H1 (cell line): Measurements from ENCODE around the gene FBXL16. TPM values are rescaled to one million over a fixed set of nuclear protein-coding genes. Genes with fewer than 3 reads are reported as not detected.

Source experiments
- BCL11A ChIP-seq, 2 experiments: IDR thresholded peaks; one replicate each; pipeline ENCODE4 v1.6.1; 2011; ENCODE audit warnings: low read depth in 2 of 2, low read length in 2 of 2, mild to moderate bottlenecking in 2 of 2
- BRCA1 ChIP-seq: IDR thresholded peaks from 2 replicates; pipeline ENCODE4 v1.6.1; 2012; ENCODE audit warnings: low read depth, low read length, improper control_type of control experiment
- CEBPB ChIP-seq: IDR thresholded peaks from 2 replicates; pipeline ENCODE4 v1.6.1; 2012; ENCODE audit warnings: low read depth, low read length
- CREB1 ChIP-seq: IDR thresholded peaks from 2 replicates; pipeline ENCODE4 v1.6.1; 2012; ENCODE audit warnings: inconsistent platforms
- EGR1 ChIP-seq: IDR thresholded peaks from 2 replicates; pipeline ENCODE4 v1.6.1; 2011; ENCODE audit warnings: low read depth, low read length, borderline replicate concordance
- EP300 ChIP-seq, 2 experiments: IDR thresholded peaks; 1 replicate in 1 of 2; 2 replicates in 1 of 2; pipeline ENCODE4 v1.6.1; 2011 to 2012; ENCODE audit warnings: low read depth in 2 of 2, low read length in 2 of 2, mild to moderate bottlenecking in 2 of 2, borderline replicate concordance in 1 of 2, inconsistent platforms in 1 of 2, moderate library complexity in 1 of 2
- FOSL1 ChIP-seq: IDR thresholded peaks from 2 replicates; pipeline ENCODE4 v1.6.1; 2011; ENCODE audit warnings: mild to moderate bottlenecking, low read depth, low read length, moderate library complexity; ENCODE audit not compliant: insufficient read depth
- GABPA ChIP-seq: IDR thresholded peaks from 2 replicates; pipeline ENCODE4 v1.6.1; 2011; ENCODE audit warnings: mild to moderate bottlenecking, low read length, moderate library complexity, borderline replicate concordance; ENCODE audit not compliant: insufficient read depth
- NANOG ChIP-seq: IDR thresholded peaks from 2 replicates; pipeline ENCODE4 v1.6.1; 2011; ENCODE audit warnings: low read length, low read depth, mild to moderate bottlenecking, inconsistent platforms; ENCODE audit not compliant: insufficient read depth, poor library complexity, severe bottlenecking
- NRF1 ChIP-seq: IDR thresholded peaks from 2 replicates; pipeline ENCODE4 v1.6.1; 2011; ENCODE audit warnings: mild to moderate bottlenecking, low read depth, low read length, improper control_type of control experiment
- PHF8 ChIP-seq: fragments of 200-600 bp; sonication (generic); conservative IDR thresholded peaks from 2 replicates; pipeline ENCODE4 v1.7.1; 2012; ENCODE audit warnings: low read depth, mild to moderate bottlenecking, inconsistent platforms, low read length, moderate library complexity
- POU5F1 ChIP-seq: IDR thresholded peaks from 2 replicates; pipeline ENCODE4 v1.6.1; 2011; ENCODE audit warnings: low read depth, mild to moderate bottlenecking, low read length, moderate library complexity
- RFX5 ChIP-seq: IDR thresholded peaks from 2 replicates; pipeline ENCODE4 v1.6.1; 2011; ENCODE audit warnings: low read depth, low read length, improper control_type of control experiment, borderline replicate concordance
- RNF2 ChIP-seq: fragments of 200-900, 300-1000 bp; sonication (generic); IDR thresholded peaks from 2 replicates; pipeline ENCODE4 v1.7.1; 2016; ENCODE audit warnings: borderline replicate concordance, low read depth, mild to moderate bottlenecking, antibody characterized with exemption, low read length; ENCODE audit not compliant: poor library complexity, severe bottlenecking; ENCODE audit errors: missing control alignments
- SIRT6 ChIP-seq: IDR thresholded peaks from one replicate; pipeline ENCODE4 v1.7.1; 2012; ENCODE audit warnings: low read length, inconsistent platforms
- SP1 ChIP-seq: IDR thresholded peaks from 2 replicates; pipeline ENCODE4 v1.6.1; 2011; ENCODE audit warnings: low read depth, low read length
- SP2 ChIP-seq: IDR thresholded peaks from 2 replicates; pipeline ENCODE4 v1.6.1; 2012; ENCODE audit warnings: mild to moderate bottlenecking, low read length, inconsistent platforms
- SP4 ChIP-seq: IDR thresholded peaks from 2 replicates; pipeline ENCODE4 v1.6.1; 2012; ENCODE audit warnings: low read length, inconsistent platforms
- TAF1 ChIP-seq: IDR thresholded peaks from 2 replicates; pipeline ENCODE4 v1.6.1; 2011; ENCODE audit warnings: mild to moderate bottlenecking, low read depth, low read length
- TEAD4 ChIP-seq: IDR thresholded peaks from 2 replicates; pipeline ENCODE4 v1.6.1; 2012; ENCODE audit warnings: low read depth, low read length, inconsistent platforms, mixed read lengths
- polyA plus RNA-seq, 7 experiments: library from polyadenylated mRNA; depleted of rRNA in 3 of 7; stranded (reverse) in 5 of 7; unstranded in 2 of 7; fragments of >200 nt in 5 of 7; fragments of 200-250 nt in 2 of 7; gene quantifications; 1 replicate in 5 of 7; 2 replicates in 1 of 7; 4 replicates in 1 of 7; pipeline versions ENCODE4 v1.2.1 to v1.2.3, GENCODE V29; 2011 to 2013; ENCODE audit warnings: missing spikeins in 2 of 7, mixed read lengths in 2 of 7
- total RNA-seq: library from RNA; stranded (reverse); fragmentation: NEBNext Ultra II Directional; extraction: Animal tissue kit (Norgen Biotek cat#: 25700); gene quantifications from 2 replicates; pipeline ENCODE4 v1.2.1, GENCODE V29; 2021
- TF ChIP-seq, protein P1 (sequence below): IDR thresholded peaks from 2 replicates; pipeline ENCODE4 v1.6.1; 2012; ENCODE audit warnings: inconsistent platforms
- TF ChIP-seq, protein P2 (sequence below): IDR thresholded peaks from 2 replicates; pipeline ENCODE4 v1.6.1; 2012; ENCODE audit warnings: low read length, inconsistent platforms

The FBXL16 gene
- total and polyA plus RNA-seq, 2 of the 8 experiments (the other 6 are each of a cell fraction or from before 2014, with no cell fraction given): 12.5 to 12.8 TPM

DNA sequence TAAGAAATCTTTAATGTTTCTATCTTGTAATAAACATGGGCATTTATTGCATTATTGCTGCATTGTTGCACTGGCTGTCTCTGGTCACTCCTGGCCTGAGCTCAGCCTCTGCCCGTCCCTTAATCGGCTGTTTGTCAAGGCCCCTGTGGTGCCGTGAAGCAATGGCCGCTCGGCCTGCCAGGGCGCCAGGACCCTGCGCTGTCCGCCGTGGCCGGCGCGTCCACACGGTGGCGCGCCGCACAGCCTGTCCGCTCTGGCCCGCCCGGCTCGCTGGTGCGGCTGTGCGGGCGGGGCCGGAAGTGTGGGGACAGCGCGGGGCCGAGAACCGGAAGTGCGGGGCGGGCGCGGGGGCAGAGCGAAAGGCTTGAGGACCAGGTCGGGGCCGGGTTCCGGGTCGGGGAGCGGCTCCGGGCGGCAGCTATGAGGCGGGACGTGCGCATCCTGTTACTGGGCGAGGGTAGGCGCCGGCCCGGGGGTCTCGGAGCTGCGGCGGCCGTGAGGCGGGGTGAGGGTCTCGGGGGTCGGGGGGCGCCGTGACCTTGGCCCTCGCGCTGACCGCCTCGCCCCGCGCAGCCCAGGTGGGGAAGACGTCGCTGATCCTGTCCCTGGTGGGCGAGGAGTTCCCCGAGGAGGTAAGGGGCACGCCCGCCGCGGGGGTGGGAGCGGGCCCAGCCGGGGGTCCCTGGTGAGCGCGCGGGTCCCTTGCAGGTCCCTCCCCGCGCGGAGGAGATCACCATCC, 37.7 kb downstream of the FBXL16 start, which contains the start of gene RHOT2 (continued):
- TF ChIP-seq POU5F1 (0 out of 2 replicates have a peak, but pooled peaks have one; percentile 4), TAF1 (peak; percentile 69; the same call in 1 of the 2 replicates), CEBPB (peak; percentile 82), CREB1 (peak; percentile 66), NANOG (peak; percentile 35), TEAD4 (no peak), FOSL1 (peak; percentile 39; the same call in 1 of the 2 replicates), GABPA (peak; percentile 98), RNF2 (no peak), BRCA1 (no peak), SP2 (peak; percentile 92), NRF1 (no peak), RFX5 (no peak), SIRT6 (no peak), EGR1 (peak; percentile 95), EP300 (IDR thresholded peaks at IDR 0.05; ENCODE audit: borderline replicate concordance in 1 of 2, low read depth in 2 of 2, low read length in 2 of 2) (peak in 1 of 2 experiments; percentile 82; a peak in 1 of 3 replicates), SP1 (peak; percentile 48; the same call in 1 of the 2 replicates), SP4 (0 out of 2 replicates have a peak, but pooled peaks have one; percentile 64), PHF8 (peak; percentile 77), BCL11A (IDR thresholded peaks at IDR 0.05; ENCODE audit: low read depth in 2 of 2, low read length in 2 of 2) (no peak)
- TF ChIP-seq, protein P1, sequence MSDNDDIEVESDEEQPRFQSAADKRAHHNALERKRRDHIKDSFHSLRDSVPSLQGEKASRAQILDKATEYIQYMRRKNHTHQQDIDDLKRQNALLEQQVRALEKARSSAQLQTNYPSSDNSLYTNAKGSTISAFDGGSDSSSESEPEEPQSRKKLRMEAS: peak; percentile 62
- TF ChIP-seq, protein P2, sequence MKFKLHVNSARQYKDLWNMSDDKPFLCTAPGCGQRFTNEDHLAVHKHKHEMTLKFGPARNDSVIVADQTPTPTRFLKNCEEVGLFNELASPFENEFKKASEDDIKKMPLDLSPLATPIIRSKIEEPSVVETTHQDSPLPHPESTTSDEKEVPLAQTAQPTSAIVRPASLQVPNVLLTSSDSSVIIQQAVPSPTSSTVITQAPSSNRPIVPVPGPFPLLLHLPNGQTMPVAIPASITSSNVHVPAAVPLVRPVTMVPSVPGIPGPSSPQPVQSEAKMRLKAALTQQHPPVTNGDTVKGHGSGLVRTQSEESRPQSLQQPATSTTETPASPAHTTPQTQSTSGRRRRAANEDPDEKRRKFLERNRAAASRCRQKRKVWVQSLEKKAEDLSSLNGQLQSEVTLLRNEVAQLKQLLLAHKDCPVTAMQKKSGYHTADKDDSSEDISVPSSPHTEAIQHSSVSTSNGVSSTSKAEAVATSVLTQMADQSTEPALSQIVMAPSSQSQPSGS: 0 out of 2 replicates have a peak, but pooled peaks have one; percentile 30
